ENCODE results near the gene MR1. TPM values are rescaled to one million over a fixed set of nuclear protein-coding genes. Genes with fewer than 3 reads are reported as not detected.
A peak's percentile ranks its signal among the peaks of the same experiment; 100 is the strongest.
"Not testable (repeated sequence)": the region's sequence is repeated elsewhere in the genome, so short reads cannot be mapped to it uniquely, and the experiment has no call there.

The MR1 gene
- total RNA-seq, 1 donor from 2014 or later = 0.99 TPM

- DNase-seq (ENCODE audit: extremely low spot score, unreplicated experiment) = no peak
- no peak for TF ChIP-seq CTCF (conservative IDR thresholded peaks at IDR 0.05)
- no peak overlapping the region for H3K27ac Mint-ChIP-seq
- H3K27me3 Mint-ChIP-seq = no peaks in the 10 kb centered on the region
- H3K4me1 Mint-ChIP-seq (ENCODE audit: unreplicated experiment) = peaks cover 4% of the 10 kb centered on the region
- H3K36me3 Mint-ChIP-seq = no peaks in the 10 kb centered on the region
- no peak overlapping the region for H3K4me3 Mint-ChIP-seq
- H3K9me3 Mint-ChIP-seq = no peaks in the 10 kb centered on the region
These were observed 1.2 kb upstream of the MR1 start for GRCh38 chr1:181032535-181032934.

GRCh38 chr1:181033128-181033798 is 520 bp upstream of the MR1 start:
- Mint-ChIP-seq H3K4me1 (ENCODE audit: unreplicated experiment) (peaks cover 4% of the 10 kb centered on the region), H3K4me3 (no peak overlapping the region), H3K27ac (peak overlapping the region; percentile 68), H3K9me3 (no peaks in the 10 kb centered on the region), H3K36me3 (no peaks in the 10 kb centered on the region), H3K27me3 (no peaks in the 10 kb centered on the region)
- no peak for DNase-seq (ENCODE audit: extremely low spot score, unreplicated experiment)
- TF ChIP-seq CTCF (conservative IDR thresholded peaks at IDR 0.05) = no peak

- not testable (repeated sequence) for H3K27me3 Mint-ChIP-seq; H3K27ac Mint-ChIP-seq; H3K4me3 Mint-ChIP-seq; H3K36me3 Mint-ChIP-seq; H3K4me1 Mint-ChIP-seq (ENCODE audit: unreplicated experiment); DNase-seq (ENCODE audit: extremely low spot score, unreplicated experiment); H3K9me3 Mint-ChIP-seq
These were observed 1.4 kb downstream of the MR1 start for GRCh38 chr1:181035210-181035609.

- H3K36me3 Mint-ChIP-seq = no peaks in the 10 kb centered on the region
- H3K27me3 Mint-ChIP-seq = no peaks in the 10 kb centered on the region
These were observed 2.5 kb downstream of the MR1 start for GRCh38 chr1:181036107-181036836.

GRCh38 chr1:181037386-181037785 is 3.6 kb downstream of the MR1 start:
- H3K27ac Mint-ChIP-seq = no peak overlapping the region
- no peak for TF ChIP-seq CTCF (conservative IDR thresholded peaks at IDR 0.05)
- H3K27me3 Mint-ChIP-seq = no peaks in the 10 kb centered on the region
- no peak for DNase-seq (ENCODE audit: extremely low spot score, unreplicated experiment)
- peaks cover 4% of the 10 kb centered on the region for H3K4me1 Mint-ChIP-seq (ENCODE audit: unreplicated experiment)
- no peaks in the 10 kb centered on the region for H3K9me3 Mint-ChIP-seq
- H3K4me3 Mint-ChIP-seq = no peak overlapping the region
- no peaks in the 10 kb centered on the region for H3K36me3 Mint-ChIP-seq

More at GRCh38 chr1:181036107-181036836, 2.5 kb downstream of the MR1 start:
- TF ChIP-seq CTCF (conservative IDR thresholded peaks at IDR 0.05) = no peak
- Mint-ChIP-seq H3K4me1 (ENCODE audit: unreplicated experiment) (peaks cover 4% of the 10 kb centered on the region), H3K9me3 (no peaks in the 10 kb centered on the region), H3K27ac (no peak overlapping the region), H3K4me3 (no peak overlapping the region)
- no peak for DNase-seq (ENCODE audit: extremely low spot score, unreplicated experiment)

- TF ChIP-seq CTCF (conservative IDR thresholded peaks at IDR 0.05) = peak; percentile 78
- DNase-seq (ENCODE audit: extremely low spot score, unreplicated experiment) = no peak
- Mint-ChIP-seq H3K27me3 (no peaks in the 10 kb centered on the region), H3K4me1 (ENCODE audit: unreplicated experiment) (peaks cover 7% of the 10 kb centered on the region), H3K36me3 (no peaks in the 10 kb centered on the region), H3K4me3 (no peak overlapping the region), H3K27ac (no peak overlapping the region), H3K9me3 (no peaks in the 10 kb centered on the region)
These were observed 4.7 kb downstream of the MR1 start for GRCh38 chr1:181038399-181038873.
